Lung microvascular endothelial cell (primary cell): ENCODE results near the gene TJAP1. TPM values are rescaled to one million over a fixed set of nuclear protein-coding genes. Genes with fewer than 3 reads are reported as not detected.
"Not testable (repeated sequence)": the region's sequence is repeated elsewhere in the genome, so short reads cannot be mapped to it uniquely, and the experiment has no call there.

Source experiments
- DNase-seq, 2 donors: peaks; one replicate each; pipeline versions ENCODE4 v3.0.0 to v3.0.0-alpha.2; 2010; ENCODE audit warnings: low read depth in 2 of 2
- total RNA-seq: library from RNA; depleted of rRNA; stranded (reverse); fragments of >200 nt; gene quantifications from 2 replicates; pipeline ENCODE4 v1.2.1, GENCODE V29; 2014

The TJAP1 gene
- total RNA-seq, 1 donor from 2014 or later: 6.5 TPM

- DNase-seq: no peak
Observed at GRCh38 chr6:43481591-43482236, 4.3 kb downstream of the TJAP1 start.

- no peak for DNase-seq
Observed at GRCh38 chr6:43488667-43489276, 11.4 kb downstream of the TJAP1 start.

- no peak for DNase-seq
Observed at GRCh38 chr6:43489277-43490072, 12.1 kb downstream of the TJAP1 start.

- no peak for DNase-seq
Observed at GRCh38 chr6:43490523-43490939, 13.2 kb downstream of the TJAP1 start.

DNA sequence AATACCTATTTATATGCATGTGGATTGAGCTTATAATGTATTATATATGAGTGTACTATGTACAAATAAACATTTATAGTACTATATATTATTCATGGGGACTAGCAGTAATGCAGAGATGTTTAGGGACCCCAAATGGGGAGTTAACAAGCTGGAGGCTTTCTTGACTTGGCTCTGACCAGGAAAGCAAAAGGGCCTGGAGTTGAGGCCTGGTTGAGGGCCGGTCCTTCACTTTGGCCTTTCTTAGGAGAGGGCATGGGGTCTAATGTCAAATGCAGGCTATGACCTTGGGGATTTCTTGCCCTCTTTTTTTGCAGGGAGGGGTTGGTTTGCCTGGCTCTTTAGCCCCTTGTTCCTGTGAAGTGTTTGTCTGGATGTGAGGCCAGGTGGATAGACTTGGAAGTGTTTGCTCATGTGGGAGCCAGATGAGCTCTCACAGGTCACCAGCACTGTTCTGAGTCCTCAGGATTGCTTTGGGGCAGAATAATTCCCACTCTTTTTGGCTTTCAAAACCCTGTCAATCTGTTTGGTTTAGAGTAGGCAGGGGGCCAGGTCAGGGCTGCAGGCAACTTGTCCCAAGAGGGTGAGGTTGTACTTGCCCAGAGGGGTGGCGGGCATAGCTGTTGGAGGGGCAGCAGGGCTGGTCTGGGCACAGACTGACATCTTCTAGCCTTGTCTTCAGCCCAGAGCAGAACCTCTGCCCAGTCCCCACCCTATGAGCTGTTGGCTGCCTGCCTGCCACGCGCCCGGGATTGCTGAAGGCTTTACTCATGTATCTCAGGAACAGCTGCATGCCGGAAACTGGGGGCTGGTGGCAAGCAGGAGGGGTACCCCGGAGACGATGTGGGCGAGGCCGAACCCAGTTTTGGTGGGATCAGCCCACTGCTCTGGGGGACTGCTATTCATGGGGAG lies 14.6 kb downstream of the TJAP1 start:
- DNase-seq: peak in 1 of 2 donors; percentile 66

- peak in 1 of 2 donors; percentile 34 for DNase-seq
Observed at GRCh38 chr6:43492673-43493072, 15.3 kb downstream of the TJAP1 start.

- DNase-seq: no peak
Observed at GRCh38 chr6:43493230-43493629, 15.9 kb downstream of the TJAP1 start.

DNA sequence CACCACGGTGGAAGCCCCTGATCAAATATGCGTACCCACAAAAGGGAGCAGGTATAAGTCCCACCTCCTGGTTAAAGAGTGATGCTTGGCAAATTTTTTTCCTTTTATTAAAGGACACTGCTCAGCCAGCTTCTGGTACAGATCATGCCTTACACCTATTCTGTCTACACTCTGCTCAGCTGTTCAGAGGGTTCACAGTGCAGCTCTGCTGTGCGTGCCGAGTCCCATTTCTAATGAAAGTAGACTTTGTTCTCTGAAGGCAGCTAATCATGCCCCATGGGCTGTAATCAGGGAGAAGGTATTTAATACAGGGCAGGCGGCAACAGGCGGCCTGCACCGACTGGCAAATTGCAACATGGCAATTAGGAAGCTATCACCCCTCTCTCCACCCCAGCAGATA lies 16.5 kb downstream of the TJAP1 start:
- DNase-seq: no peak

GRCh38 chr6:43494321-43494720 lies 17.0 kb downstream of the TJAP1 start:
- DNase-seq: no peak

DNA sequence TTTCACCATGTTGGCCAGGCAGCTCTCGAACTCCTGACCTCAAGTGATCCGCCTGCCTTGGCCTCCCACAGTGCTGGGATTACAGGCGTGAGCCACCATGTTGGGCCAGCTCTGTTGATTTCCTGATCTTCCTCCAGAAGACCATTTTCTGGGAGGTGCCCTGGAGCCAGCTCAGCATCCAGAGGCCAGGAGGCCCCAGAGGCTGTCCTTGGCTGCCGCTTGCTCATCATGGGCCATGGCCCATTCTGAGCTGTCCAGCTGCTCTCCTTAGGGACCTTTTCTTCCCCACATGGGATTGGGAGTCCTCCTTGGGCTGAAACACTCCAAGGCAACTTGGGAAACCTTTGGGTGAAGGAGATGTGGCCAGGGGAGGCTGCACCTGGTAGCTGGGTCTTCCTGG lies 17.4 kb downstream of the TJAP1 start:
- no peak for DNase-seq

DNA sequence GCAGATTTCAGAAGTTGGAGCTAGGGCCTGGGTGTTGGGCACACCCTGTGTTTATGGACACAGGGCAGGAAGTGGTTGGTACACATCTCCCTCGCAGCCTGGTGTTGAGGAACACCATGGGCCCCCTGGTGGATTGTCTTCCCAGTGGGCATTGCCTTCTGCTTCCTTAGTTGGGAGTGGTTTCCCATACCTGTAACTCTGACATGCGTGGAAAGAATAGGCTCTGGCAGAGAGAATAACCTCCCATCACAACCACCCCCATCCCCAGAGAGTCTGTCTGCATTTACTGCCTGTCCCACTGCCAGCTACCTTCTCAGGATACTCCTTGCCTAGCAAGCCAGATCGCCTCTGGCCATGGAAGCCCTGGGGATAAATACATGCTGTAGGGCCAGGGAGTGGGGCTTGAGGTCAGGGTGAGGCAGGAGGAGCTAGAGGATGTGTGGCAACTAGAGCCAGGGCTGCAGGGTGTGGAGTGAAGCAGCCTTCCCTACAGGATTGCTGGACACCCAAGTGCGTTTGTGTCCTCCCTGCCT lies 18.1 kb downstream of the TJAP1 start:
- DNase-seq: no peak

DNA sequence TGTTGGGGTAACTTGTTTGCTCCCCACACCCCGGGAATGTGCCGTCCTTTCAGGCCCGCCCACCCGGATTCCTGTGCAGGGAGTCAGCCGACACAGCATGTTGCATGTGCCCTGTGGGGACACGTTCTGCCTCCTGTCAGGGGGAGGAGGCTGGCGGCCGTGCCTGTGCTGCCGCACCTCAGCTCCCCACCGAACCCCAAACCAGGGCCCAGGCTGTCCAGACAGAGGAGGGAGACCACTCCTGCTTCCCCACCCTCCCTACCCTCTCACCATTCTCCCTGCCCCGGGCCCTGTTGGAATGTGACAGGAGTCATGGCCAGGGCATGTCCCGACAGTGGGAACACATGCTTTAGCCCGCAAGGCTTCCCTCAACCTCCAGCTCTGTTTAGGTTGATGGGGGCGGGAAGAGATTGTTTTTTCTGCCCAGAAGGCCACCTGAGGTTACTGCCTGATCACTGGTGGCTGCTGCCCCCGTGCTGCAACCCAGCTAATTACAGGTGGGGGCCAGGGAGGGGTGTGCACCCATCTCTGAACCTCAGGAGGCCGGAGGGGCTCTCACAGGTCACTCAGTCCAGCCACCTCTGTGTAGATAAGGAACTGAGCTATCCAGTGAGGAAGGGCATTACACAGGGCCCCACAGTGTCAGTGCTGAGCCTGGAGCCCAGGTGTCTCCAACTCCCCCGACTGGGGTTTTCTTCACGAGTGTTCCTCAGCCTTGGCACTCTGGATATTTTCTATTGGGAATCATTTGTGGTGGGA lies 19.2 kb downstream of the TJAP1 start:
- peak; percentile 42 to 73 for DNase-seq

GRCh38 chr6:43497129-43497396 lies 19.7 kb downstream of the TJAP1 start:
- no peak for DNase-seq

GRCh38 chr6:43497689-43498088 lies 20.3 kb downstream of the TJAP1 start:
- peak in 1 of 2 donors; percentile 50 for DNase-seq

GRCh38 chr6:43498291-43498690 lies 20.9 kb downstream of the TJAP1 start:
- not testable (repeated sequence) for DNase-seq

DNA sequence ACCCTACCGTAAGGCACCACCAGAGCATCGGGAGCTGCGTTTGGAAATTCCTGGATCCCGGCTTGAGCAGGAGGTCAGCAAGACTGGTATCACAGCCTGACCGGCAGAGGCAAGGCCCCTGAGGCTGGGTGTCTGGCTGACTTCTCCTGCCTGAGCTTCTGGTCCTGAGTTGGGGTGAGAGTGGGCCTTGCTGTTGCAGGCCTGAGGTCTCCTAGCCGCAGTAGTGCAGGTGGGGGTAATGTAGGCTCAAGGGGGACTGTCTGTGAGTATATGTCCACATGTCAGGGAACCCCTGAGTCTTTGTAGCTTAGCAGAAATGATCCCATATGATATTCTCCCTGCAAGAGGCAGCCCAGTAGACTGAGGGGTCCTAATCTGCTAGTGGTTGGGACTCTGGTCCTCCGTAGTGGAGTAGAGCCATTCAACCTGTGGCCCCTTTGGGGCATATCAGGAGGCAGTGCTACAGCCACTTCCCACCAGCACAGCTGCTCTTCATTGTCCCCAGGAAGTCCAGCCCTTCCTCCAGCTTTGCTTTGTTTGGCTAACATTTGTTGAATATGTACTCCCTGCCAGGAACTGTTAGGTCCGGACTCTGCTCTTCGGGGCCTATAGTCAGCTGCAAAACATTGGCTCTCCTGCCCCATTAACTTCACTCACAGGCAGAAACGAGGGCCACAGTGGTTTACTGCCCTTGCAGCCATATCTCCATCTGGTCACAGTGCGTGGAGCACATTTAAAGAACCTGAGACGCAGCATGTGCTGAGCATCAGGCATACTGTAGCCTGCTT lies 21.9 kb downstream of the TJAP1 start:
- DNase-seq: peak; percentile 69 to 94

DNA sequence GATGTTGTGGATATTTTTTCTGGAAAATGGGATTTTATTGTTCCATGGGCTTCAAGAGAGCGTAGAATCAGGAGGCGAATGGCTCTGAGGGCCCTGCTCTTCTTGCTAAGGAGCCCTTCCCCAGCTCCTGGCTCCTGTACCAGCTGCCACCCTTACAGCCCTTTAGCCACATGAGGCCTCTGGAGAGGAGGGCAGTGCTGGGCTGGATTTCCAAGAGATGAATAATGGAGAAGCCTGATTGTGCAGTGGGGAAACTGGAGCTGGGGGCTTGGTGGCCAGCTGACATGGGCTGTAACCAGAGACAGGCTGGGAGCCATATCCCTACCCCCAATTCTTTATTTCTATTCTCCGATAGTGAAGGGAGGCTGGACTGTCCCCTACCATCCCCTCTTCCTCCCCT lies 23.6 kb downstream of the TJAP1 start:
- no peak for DNase-seq

DNA sequence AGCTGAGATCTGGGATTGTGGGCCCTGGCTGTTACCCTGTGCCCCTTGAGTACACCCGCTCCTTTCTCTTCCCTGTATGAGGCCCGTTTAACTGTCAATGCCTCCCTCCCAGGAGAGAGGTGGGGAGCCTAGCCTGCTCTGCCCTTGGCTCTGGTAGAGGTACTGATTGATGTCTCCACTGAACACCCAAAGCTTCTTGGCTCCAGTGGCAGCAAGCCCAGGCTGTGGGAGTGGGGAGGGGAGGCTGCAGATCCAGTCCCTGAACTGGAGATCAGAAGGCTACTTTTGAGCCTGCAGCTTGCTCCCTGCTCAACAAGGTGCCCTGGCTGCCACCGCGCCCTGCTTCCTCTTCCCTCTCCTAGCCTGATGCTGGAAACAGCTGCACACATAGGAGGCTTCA lies 25.3 kb downstream of the TJAP1 start:
- no peak for DNase-seq

DNA sequence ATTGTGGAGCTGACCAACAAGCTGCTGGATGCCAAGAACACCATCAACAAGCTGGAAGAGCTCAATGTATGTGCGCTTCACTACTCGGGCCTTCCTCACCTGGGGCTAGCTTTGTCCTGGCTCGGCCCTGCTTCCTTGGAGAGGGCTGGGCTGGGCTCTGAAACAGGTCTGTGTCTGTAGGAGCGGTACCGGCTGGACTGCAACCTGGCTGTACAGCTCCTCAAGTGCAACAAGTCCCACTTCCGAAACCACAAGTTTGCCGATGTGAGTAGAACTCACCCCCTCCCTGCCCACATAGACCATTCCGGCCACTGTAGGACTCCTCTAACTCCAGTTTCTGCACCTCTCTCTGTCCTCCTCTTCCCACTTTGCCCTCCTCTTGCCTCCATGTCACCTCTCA lies 26.1 kb downstream of the TJAP1 start:
- no peak for DNase-seq
